Stimulated activated CD4-positive, alpha-beta T cell treated with anti-CD3 and anti-CD28 coated beads, Interleukin-4, amount 100 ng/mL, for 4 hours (primary cell): ENCODE measurements around the gene C22orf23.

Source experiments
- DNase-seq, 2 experiments: peaks; one replicate each; pipeline ENCODE4 v3.0.0-alpha.2; 2020

Gene C22orf23

GRCh38 chr22:37894939-37895670, 58.3 kb downstream of the C22orf23 start:
- DNase-seq, result no peak

DNA sequence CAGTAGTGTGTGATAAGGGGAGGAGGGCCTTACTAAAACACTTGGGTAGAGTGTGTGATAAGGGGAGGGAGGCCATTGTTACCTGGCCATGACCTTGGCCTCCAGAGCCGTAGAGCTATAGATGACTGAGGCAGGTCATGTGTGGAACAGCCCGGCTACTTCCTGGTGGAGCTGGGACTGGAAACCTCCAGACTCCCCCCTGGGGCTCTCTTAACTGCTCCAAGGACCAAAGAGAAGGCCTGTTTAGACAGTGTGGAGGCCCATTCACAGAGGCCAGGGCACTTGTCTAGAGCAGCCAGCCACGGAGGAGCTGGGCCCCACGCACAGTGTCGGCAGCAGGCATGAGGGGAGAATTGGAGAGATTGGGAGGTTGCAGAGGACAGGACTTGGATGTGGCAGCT, 59.8 kb downstream of the C22orf23 start:
- no peak for DNase-seq
